Activated naive CD8-positive, alpha-beta T cell treated with anti-CD3 and anti-CD28 coated beads, Interleukin-2, amount 10 ng/mL, durations not matched to agents 7 days and 5 days (primary cell): ENCODE data around the gene MAZ. TPM values are rescaled to one million over a fixed set of nuclear protein-coding genes. Genes with fewer than 3 reads are reported as not detected.

Source experiments
- ATAC-seq: fragments of 150-1000 bp; cut with Tn5 transposase; one replicate; pipeline ENCODE4 v1.10.0; 2021; ENCODE audit warnings: low read depth, moderate library complexity
- POLR2A ChIA-PET: fragments of 350-600 bp; sonication (Branson Sonifier 250); formaldehyde crosslinking; loops from one replicate; lab custom pipeline; 2021; ENCODE audit warnings: antibody characterized with exemption; lab: Charles Lee
- DNase-seq: peaks from one replicate; pipeline ENCODE4 v3.0.0; 2021
- H3K27ac Mint-ChIP-seq: one replicate; pipeline ENCODE4 v1.8.0; 2022; ENCODE audit warnings: mild to moderate bottlenecking, mixed read lengths
- H3K27me3 Mint-ChIP-seq: one replicate; pipeline ENCODE4 v1.8.0; 2022; ENCODE audit warnings: mild to moderate bottlenecking, moderate library complexity, mixed read lengths
- H3K36me3 Mint-ChIP-seq: one replicate; pipeline ENCODE4 v1.8.0; 2021; ENCODE audit warnings: mild to moderate bottlenecking, mixed read lengths
- H3K4me1 Mint-ChIP-seq: one replicate; pipeline ENCODE4 v1.8.0; 2021; ENCODE audit warnings: mixed read lengths
- H3K4me3 Mint-ChIP-seq: one replicate; pipeline ENCODE4 v1.8.0; 2022; ENCODE audit warnings: mild to moderate bottlenecking, moderate library complexity, mixed read lengths
- H3K9me3 Mint-ChIP-seq: one replicate; pipeline ENCODE4 v1.8.0; 2021; ENCODE audit warnings: mixed read lengths
- total RNA-seq, 2 experiments: library from RNA; stranded (reverse); gene quantifications; one replicate each; pipeline ENCODE4 v1.2.3, GENCODE V29; 2021

MAZ gene
- total RNA-seq, 2 experiments from 2014 or later: 395 to 418 TPM

GRCh38 chr16:29860218-29860617, 53.9 kb downstream of the MAZ start:
- no peak overlapping the region for H3K27ac Mint-ChIP-seq
- no peak overlapping the region for H3K4me3 Mint-ChIP-seq
- H3K4me1 Mint-ChIP-seq: peaks cover 11% of the 10 kb centered on the region
- ATAC-seq (no peak), DNase-seq (no peak)
- H3K36me3 Mint-ChIP-seq: peaks cover 15% of the 10 kb centered on the region
- no peaks in the 10 kb centered on the region for H3K27me3 Mint-ChIP-seq
- no peaks in the 10 kb centered on the region for H3K9me3 Mint-ChIP-seq
- POLR2A ChIA-PET: no interaction called here

Other genes with a start within 250 kb of the MAZ start
- gene SPN, start 143.3 kb upstream of the MAZ start, total RNA-seq: 100 to 1,000 TPM; 255 to 263 TPM
- gene QPRT, start 127.3 kb upstream of the MAZ start, total RNA-seq: 10 to 100 TPM in 1 of 2 experiments, 1 to 10 TPM in 1; 7.4 to 10.0 TPM
- gene C16orf54, start 60.5 kb upstream of the MAZ start, total RNA-seq: 10 to 100 TPM; 84.2 to 88.0 TPM
- gene ZG16, start 28.3 kb upstream of the MAZ start, total RNA-seq: not detected
- 100 to 1,000 TPM; 191 to 199 TPM for gene KIF22, start 15.8 kb upstream of the MAZ start, total RNA-seq
- gene PRRT2, start 5.7 kb downstream of the MAZ start, total RNA-seq: 1 to 10 TPM; 2.2 to 2.3 TPM
- 10 to 100 TPM; 29.8 to 34.3 TPM for gene PAGR1, start 9.6 kb downstream of the MAZ start, total RNA-seq
- 100 to 1,000 TPM; 130 to 136 TPM for gene MVP, start 13.9 kb downstream of the MAZ start, total RNA-seq
- gene CDIPT, start 56.7 kb downstream of the MAZ start, total RNA-seq: 10 to 100 TPM; 65.0 to 74.7 TPM
- gene SEZ6L2, start 93.0 kb downstream of the MAZ start, total RNA-seq: not detected
- gene ASPHD1, start 94.0 kb downstream of the MAZ start, total RNA-seq: under 1 TPM in 1 of 2 experiments, not detected in 1; 0.42 TPM
- 10 to 100 TPM; 49.7 to 50.0 TPM for gene KCTD13, start 119.7 kb downstream of the MAZ start, total RNA-seq
- 10 to 100 TPM; 67.8 to 74.5 TPM for gene TMEM219, start 155.6 kb downstream of the MAZ start, total RNA-seq
- 10 to 100 TPM; 51.6 to 53.4 TPM for gene TAOK2, start 167.3 kb downstream of the MAZ start, total RNA-seq
- gene HIRIP3, start 189.1 kb downstream of the MAZ start, total RNA-seq: 10 to 100 TPM; 35.1 to 37.3 TPM
- 100 to 1,000 TPM; 113 to 118 TPM for gene INO80E, start 189.7 kb downstream of the MAZ start, total RNA-seq
- not detected for gene DOC2A, start 204.5 kb downstream of the MAZ start, total RNA-seq
- not detected for gene C16orf92, start 216.7 kb downstream of the MAZ start, total RNA-seq
- gene TLCD3B, start 224.7 kb downstream of the MAZ start, total RNA-seq: 1 to 10 TPM; 3.9 to 5.5 TPM